Pons (tissue), 1 donor: ENCODE measurements around the gene LELP1.
"Not testable (repeated sequence)": the region's sequence is repeated elsewhere in the genome, so short reads cannot be mapped to it uniquely, and the experiment has no call there.

Experiments used
- DNase-seq: peaks from one replicate; pipeline ENCODE4 v3.0.0-alpha.2; 2016; ENCODE audit warnings: low spot score

The LELP1 gene

GRCh38 chr1:153229076-153229829 is 26.0 kb downstream of the LELP1 start:
- DNase-seq, result not testable (repeated sequence)

GRCh38 chr1:153231363-153231762 is 28.1 kb downstream of the LELP1 start:
- no peak for DNase-seq

GRCh38 chr1:153231785-153232184 is 28.6 kb downstream of the LELP1 start:
- DNase-seq, result no peak

- no peak for DNase-seq
These were observed 29.3 kb downstream of the LELP1 start for GRCh38 chr1:153232553-153232952.

- no peak for DNase-seq
These were observed 30.2 kb downstream of the LELP1 start for GRCh38 chr1:153233448-153233847.

- DNase-seq, result no peak
These were observed 35.3 kb downstream of the LELP1 start for GRCh38 chr1:153238527-153238926.

GRCh38 chr1:153242160-153242559 is 38.9 kb downstream of the LELP1 start:
- no peak for DNase-seq

GRCh38 chr1:153245466-153245865 is 42.2 kb downstream of the LELP1 start:
- no peak for DNase-seq

GRCh38 chr1:153246018-153246417 is 42.8 kb downstream of the LELP1 start:
- no peak for DNase-seq

GRCh38 chr1:153246825-153247224 is 43.6 kb downstream of the LELP1 start:
- DNase-seq, result no peak

- DNase-seq, result no peak
These were observed 45.1 kb downstream of the LELP1 start for GRCh38 chr1:153248176-153248879.

- no peak for DNase-seq
These were observed 46.9 kb downstream of the LELP1 start for GRCh38 chr1:153250166-153250565.

GRCh38 chr1:153251087-153251486 is 47.9 kb downstream of the LELP1 start:
- no peak for DNase-seq

GRCh38 chr1:153251562-153251961 is 48.3 kb downstream of the LELP1 start:
- no peak for DNase-seq

GRCh38 chr1:153251988-153252387 is 48.8 kb downstream of the LELP1 start:
- no peak for DNase-seq

GRCh38 chr1:153253076-153253475 is 49.8 kb downstream of the LELP1 start:
- no peak for DNase-seq

- no peak for DNase-seq
These were observed 50.5 kb downstream of the LELP1 start for GRCh38 chr1:153253693-153254092.
